Keratinocyte (primary cell): ENCODE results near the gene PCNX1. TPM values are rescaled to one million over a fixed set of nuclear protein-coding genes. Genes with fewer than 3 reads are reported as not detected.

Source experiments
- DNase-seq: peaks from one replicate; pipeline ENCODE4 v3.0.0-alpha.2; 2011; ENCODE audit warnings: low read depth, missing footprints, low spot score
- FAIRE-seq: peaks from 2 replicates; lab custom pipeline; 2011; peaks lifted over from hg19 to GRCh38; lab: Jason Lieb, UNC
- H2AFZ ChIP-seq: 2 replicates; pipeline ENCODE4 v1.6.0; 2012; ENCODE audit warnings: low read length, control low read depth, inconsistent platforms; ENCODE audit not compliant: control insufficient read depth
- H3K27ac ChIP-seq: 2 replicates; pipeline ENCODE4 v1.5.1; 2011; ENCODE audit warnings: low read length; ENCODE audit not compliant: control insufficient read depth, insufficient read depth
- H3K27me3 ChIP-seq: 3 replicates; pipeline ENCODE4 v1.6.0; 2011; ENCODE audit warnings: low read length; ENCODE audit not compliant: control insufficient read depth, insufficient read depth; ENCODE audit errors: extremely low read depth
- H3K36me3 ChIP-seq, 2 experiments: 2 replicates in 1 of 2; 3 replicates in 1 of 2; pipeline ENCODE4 v1.5.1; 2011; ENCODE audit warnings: low read length in 2 of 2, mild to moderate bottlenecking in 1 of 2; ENCODE audit not compliant: control insufficient read depth in 2 of 2, insufficient read depth in 2 of 2; ENCODE audit errors: extremely low read depth in 1 of 2
- H3K4me1 ChIP-seq: 3 replicates; pipeline ENCODE4 v1.5.1; 2011; ENCODE audit warnings: low read length; ENCODE audit not compliant: control insufficient read depth, insufficient read depth; ENCODE audit errors: extremely low read depth
- H3K4me2 ChIP-seq: 3 replicates; pipeline ENCODE4 v1.6.0; 2011; ENCODE audit warnings: low read depth, low read length; ENCODE audit not compliant: control insufficient read depth, insufficient read depth; ENCODE audit errors: extremely low read depth
- H3K4me3 ChIP-seq, 3 experiments: fragments of 200-600 bp in 1 of 3; sonication (generic) in 1 of 3; 2 replicates in 2 of 3; 3 replicates in 1 of 3; pipeline ENCODE4 v1.5.1; 2011 to 2016; ENCODE audit warnings: low read length in 3 of 3, mild to moderate bottlenecking in 3 of 3, control low read depth in 2 of 3, inconsistent platforms in 1 of 3, low read depth in 1 of 3, mixed read lengths in 1 of 3, mixed run types in 1 of 3, moderate library complexity in 1 of 3; ENCODE audit not compliant: control insufficient read depth in 2 of 3, insufficient read depth in 2 of 3; ENCODE audit errors: extremely low read depth in 1 of 3
- H3K79me2 ChIP-seq: 2 replicates; pipeline ENCODE4 v1.6.0; 2012; ENCODE audit warnings: low read length; ENCODE audit not compliant: control insufficient read depth, insufficient read depth
- H3K9ac ChIP-seq: 3 replicates; pipeline ENCODE4 v1.6.0; 2011; ENCODE audit warnings: low read length; ENCODE audit not compliant: control insufficient read depth, insufficient read depth; ENCODE audit errors: extremely low read depth
- H3K9me1 ChIP-seq: 3 replicates; pipeline ENCODE4 v1.6.0; 2011; ENCODE audit warnings: low read length; ENCODE audit not compliant: control insufficient read depth, insufficient read depth; ENCODE audit errors: extremely low read depth
- H3K9me3 ChIP-seq: 2 replicates; pipeline ENCODE4 v1.5.1; 2012; ENCODE audit warnings: low read depth, low read length; ENCODE audit not compliant: control insufficient read depth
- H4K20me1 ChIP-seq: 3 replicates; pipeline ENCODE4 v1.6.0; 2011; ENCODE audit warnings: low read length; ENCODE audit not compliant: control insufficient read depth, insufficient read depth; ENCODE audit errors: extremely low read depth
- EZH2 ChIP-seq: IDR thresholded peaks from one replicate; pipeline ENCODE4 v1.6.1; 2012; ENCODE audit warnings: inconsistent platforms, mild to moderate bottlenecking, low read length, moderate library complexity
- dilution Hi-C: fragments of 300-500 bp; cut with MboI; formaldehyde crosslinking; loops from one replicate; pipeline ENCODE4 v1.7.0; 2020; ENCODE audit warnings: low sequenced_read_pairs; ENCODE audit not compliant: extremely low pct_ligation_motif_present
- polyA plus RNA-seq, 5 experiments: library from polyadenylated mRNA; depleted of rRNA in 3 of 5; stranded (reverse) in 3 of 5; stranded (forward) in 1 of 5; unstranded in 1 of 5; fragments of >200 nt; gene quantifications; 1 replicate in 1 of 5; 2 replicates in 3 of 5; 3 replicates in 1 of 5; pipeline versions ENCODE4 v1.2.1 to v1.2.3, GENCODE V29; 2011 to 2012; ENCODE audit warnings: missing spikeins in 2 of 5, low read depth in 1 of 5, low replicate concordance in 1 of 5
- TF ChIP-seq, protein P1 (sequence below), 3 experiments: IDR thresholded peaks in 1 of 3; conservative IDR thresholded peaks in 1 of 3; optimal IDR thresholded peaks in 1 of 3; 2 replicates in 2 of 3; 3 replicates in 1 of 3; pipeline versions ENCODE3 to v1.5.1; 2011; ENCODE audit warnings: low read length in 3 of 3, mild to moderate bottlenecking in 3 of 3, moderate library complexity in 2 of 3, control low read depth in 1 of 3, inconsistent platforms in 1 of 3; ENCODE audit not compliant: insufficient read depth in 2 of 3; ENCODE audit errors: extremely low read depth in 1 of 3

Gene PCNX1
- polyA plus RNA-seq, 1 donor (not counting 4 experiments of a cell fraction or from before 2014, with no cell fraction given) = 39.8 TPM

- TF ChIP-seq, protein P1, sequence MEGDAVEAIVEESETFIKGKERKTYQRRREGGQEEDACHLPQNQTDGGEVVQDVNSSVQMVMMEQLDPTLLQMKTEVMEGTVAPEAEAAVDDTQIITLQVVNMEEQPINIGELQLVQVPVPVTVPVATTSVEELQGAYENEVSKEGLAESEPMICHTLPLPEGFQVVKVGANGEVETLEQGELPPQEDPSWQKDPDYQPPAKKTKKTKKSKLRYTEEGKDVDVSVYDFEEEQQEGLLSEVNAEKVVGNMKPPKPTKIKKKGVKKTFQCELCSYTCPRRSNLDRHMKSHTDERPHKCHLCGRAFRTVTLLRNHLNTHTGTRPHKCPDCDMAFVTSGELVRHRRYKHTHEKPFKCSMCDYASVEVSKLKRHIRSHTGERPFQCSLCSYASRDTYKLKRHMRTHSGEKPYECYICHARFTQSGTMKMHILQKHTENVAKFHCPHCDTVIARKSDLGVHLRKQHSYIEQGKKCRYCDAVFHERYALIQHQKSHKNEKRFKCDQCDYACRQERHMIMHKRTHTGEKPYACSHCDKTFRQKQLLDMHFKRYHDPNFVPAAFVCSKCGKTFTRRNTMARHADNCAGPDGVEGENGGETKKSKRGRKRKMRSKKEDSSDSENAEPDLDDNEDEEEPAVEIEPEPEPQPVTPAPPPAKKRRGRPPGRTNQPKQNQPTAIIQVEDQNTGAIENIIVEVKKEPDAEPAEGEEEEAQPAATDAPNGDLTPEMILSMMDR (optimal IDR thresholded peaks at IDR 0.05 in 1 of 3, IDR thresholded peaks at IDR 0.05 in 1 of 3, conservative IDR thresholded peaks at IDR 0.05 in 1 of 3; ENCODE audit: extremely low read depth in 1 of 3, insufficient read depth in 2 of 3, low read length in 3 of 3) = no peak
- no peak for TF ChIP-seq EZH2
- no peak overlapping the region for H3K4me3 ChIP-seq
- H2AFZ ChIP-seq = no peak overlapping the region
- no peak for FAIRE-seq
- no peak for DNase-seq
- H3K9ac ChIP-seq = no peak overlapping the region
- H3K27me3 ChIP-seq = no peaks in the 10 kb centered on the region
- no peak overlapping the region for H3K4me2 ChIP-seq
- no peaks in the 10 kb centered on the region for H4K20me1 ChIP-seq
- peaks cover 12% of the 10 kb centered on the region for H3K4me1 ChIP-seq
- H3K9me3 ChIP-seq = no peaks in the 10 kb centered on the region
- dilution Hi-C loops = no loop called here
- no peaks in the 10 kb centered on the region for H3K9me1 ChIP-seq
- H3K79me2 ChIP-seq = no peaks in the 10 kb centered on the region
- no peak overlapping the region for H3K27ac ChIP-seq
- peaks cover 3 to 6% of the 10 kb centered on the region in 2 experiments for H3K36me3 ChIP-seq
These were observed 104.2 kb downstream of the PCNX1 start for GRCh38 chr14:71011479-71011878.

DNA sequence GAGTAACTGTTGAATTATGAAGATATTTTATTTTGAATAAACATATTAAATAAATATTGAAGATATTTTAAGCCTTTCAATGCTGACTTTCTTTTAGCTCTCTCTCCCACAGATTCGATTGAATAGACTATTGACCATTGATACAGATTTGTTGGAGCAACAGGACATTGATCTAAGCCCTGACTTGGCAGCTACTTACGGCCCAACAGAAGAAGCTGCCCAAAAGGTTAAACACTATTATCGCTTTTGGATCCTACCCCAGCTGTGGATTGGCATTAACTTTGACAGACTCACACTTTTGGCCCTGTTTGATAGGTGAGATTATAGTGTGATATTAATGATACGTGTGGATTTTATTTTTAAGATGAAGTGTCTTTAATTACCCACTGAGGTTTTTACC, 105.6 kb downstream of the PCNX1 start:
- H3K9me1 ChIP-seq = no peaks in the 10 kb centered on the region
- no peak overlapping the region for H3K4me2 ChIP-seq
- dilution Hi-C loops = no loop called here
- peaks cover 3 to 6% of the 10 kb centered on the region in 2 experiments for H3K36me3 ChIP-seq
- FAIRE-seq = no peak
- no peaks in the 10 kb centered on the region for H3K27me3 ChIP-seq
- no peaks in the 10 kb centered on the region for H3K79me2 ChIP-seq
- no peak overlapping the region for H2AFZ ChIP-seq
- peaks cover under 1% of the 10 kb centered on the region for H3K4me1 ChIP-seq
- no peaks in the 10 kb centered on the region for H3K9me3 ChIP-seq
- no peaks in the 10 kb centered on the region for H4K20me1 ChIP-seq
- no peak overlapping the region for H3K27ac ChIP-seq
- H3K4me3 ChIP-seq = no peak overlapping the region
- TF ChIP-seq, protein P1 (optimal IDR thresholded peaks at IDR 0.05 in 1 of 3, IDR thresholded peaks at IDR 0.05 in 1 of 3, conservative IDR thresholded peaks at IDR 0.05 in 1 of 3; ENCODE audit: extremely low read depth in 1 of 3, insufficient read depth in 2 of 3, low read length in 3 of 3) = no peak
- no peak for TF ChIP-seq EZH2
- DNase-seq = no peak
- H3K9ac ChIP-seq = no peak overlapping the region
